Pancreas (tissue), 10 donors: Measurements from ENCODE around the gene CALB2. TPM values are rescaled to one million over a fixed set of nuclear protein-coding genes. Genes with fewer than 3 reads are reported as not detected.

Experiments used
- ATAC-seq, 4 donors: fragments of 200-7000 bp; cut with Tn5 transposase; one replicate each; pipeline versions ENCODE4 v1.8.0 to v1.9.1; 2020; ENCODE audit warnings: mild to moderate bottlenecking in 4 of 4, moderate library complexity in 4 of 4
- DNase-seq, 6 donors: peaks; one replicate each; pipeline ENCODE4 v3.0.0-alpha.2; 2020
- FAIRE-seq: peaks from 2 replicates; lab custom pipeline; 2012; peaks lifted over from hg19 to GRCh38; lab: Jason Lieb, UNC
- H3K27ac ChIP-seq, 4 donors: fragments of 200-600 bp; sonication (generic); 1 replicate in 3 of 4; 2 replicates in 1 of 4; pipeline versions ENCODE4 v1.5.0 to v1.8.0; 2020
- H3K27me3 ChIP-seq, 4 donors: fragments of 200-600 bp; one replicate each; pipeline ENCODE4 v1.8.0; 2021
- H3K36me3 ChIP-seq, 3 donors: fragments of 200-600 bp; sonication (generic) in 1 of 3; one replicate each; pipeline versions ENCODE4 v1.5.0 to v1.8.0; 2020 to 2021
- H3K4me1 ChIP-seq, 3 donors: fragments of 200-600 bp; one replicate each; pipeline ENCODE4 v1.8.0; 2021
- H3K4me3 ChIP-seq, 4 donors: fragments of 200-600 bp; sonication (generic) in 2 of 4; one replicate each; pipeline versions ENCODE4 v1.5.0 to v1.8.0; 2020 to 2021
- H3K9me3 ChIP-seq, 4 donors: fragments of 200-600 bp; one replicate each; pipeline ENCODE4 v1.8.0; 2021
- CTCF ChIP-seq, 4 donors: fragments of 200-600 bp; sonication (generic) in 3 of 4; IDR thresholded peaks; one replicate each; pipeline versions ENCODE4 v1.5.0 to v1.8.0; 2021; ENCODE audit warnings: antibody characterized with exemption in 4 of 4
- WGBS, 2 donors: extraction: QIAGEN DNeasy Blood & Tissue Kit; methylation state at CpG; one replicate each; pipeline ENCODE4 v1.1.7; 2013; 5-methylcytosine and 5-hydroxymethylcytosine counted together
- intact Hi-C, 3 donors: fragments of 100-400 bp; cut with DNase I; formaldehyde crosslinking; loops; one replicate each; pipeline versions ENCODE4 v1.11.1 to v1.14.2; 2022
- polyA plus RNA-seq, 2 donors: library from polyadenylated mRNA; stranded (reverse); fragments of 200-250 nt; gene quantifications; one replicate each; pipeline ENCODE4 v1.2.3, GENCODE V29; 2013
- total RNA-seq, 6 donors: library from RNA; stranded (reverse); fragmentation: NEBNext Ultra II Directional in 4 of 6; extraction: Animal tissue kit (Norgen Biotek cat#: 25700) in 4 of 6; gene quantifications; one replicate each; pipeline versions ENCODE4 v1.2.1 to v1.2.4, GENCODE V29; 2021 to 2023
- donor health status: healthy with polysubstance abuse.
- donor health status: DM: no; HTN: no; CAD: no; lungs with moderate emphysema.
- donor health status: DM: no; HTN: no; CAD: no.
- donor health status: control.
- donor health status: control.
- donor health status: Bipolar disorder and iron deficiency.
- donor health status: DM: yes; HTN: yes; CAD: no.
- donor health status: DM: no; HTN: no; CAD: no.
- donor health status: DM: no; HTN: no; CAD: no.
- donor health status: DM: yes; HTN: yes; CAD: no.

CALB2 gene
- total and polyA plus RNA-seq, 8 donors = 0.13 to 2.5 (median 0.34) TPM

- no peak overlapping the region for H3K27ac ChIP-seq
- H3K4me1 ChIP-seq = no peaks in the 10 kb centered on the region
- H3K36me3 ChIP-seq = no peaks in the 10 kb centered on the region
- FAIRE-seq = no peak
- no peak for TF ChIP-seq CTCF (IDR thresholded peaks at IDR 0.05)
- no peaks in the 10 kb centered on the region for H3K27me3 ChIP-seq
- no peaks in the 10 kb centered on the region for H3K9me3 ChIP-seq
- intact Hi-C loops = no loop called here
- ATAC-seq = no peak
- no peak overlapping the region for H3K4me3 ChIP-seq
- WGBS, 2 donors = 69 to 74% methylated on average over 5 of the region's 5 CpGs
- no peak for DNase-seq
Measured at GRCh38 chr16:71376465-71377157, 18.1 kb downstream of the CALB2 start.

GRCh38 chr16:71379711-71380110 is 21.2 kb downstream of the CALB2 start:
- H3K27me3 ChIP-seq = no peaks in the 10 kb centered on the region

GRCh38 chr16:71380831-71381230 is 22.3 kb downstream of the CALB2 start:
- DNase-seq (no peak), ATAC-seq (no peak), FAIRE-seq (no peak)
- H3K27ac ChIP-seq = no peak overlapping the region
- H3K9me3 ChIP-seq = no peaks in the 10 kb centered on the region
- no peaks in the 10 kb centered on the region for H3K4me1 ChIP-seq
- no peak overlapping the region for H3K4me3 ChIP-seq
- no peak for TF ChIP-seq CTCF (IDR thresholded peaks at IDR 0.05)
- no peaks in the 10 kb centered on the region for H3K36me3 ChIP-seq
- WGBS, 2 donors = 44 to 72% methylated on average over 6 of the region's 6 CpGs
- intact Hi-C loops = no loop called here
- no peaks in the 10 kb centered on the region for H3K27me3 ChIP-seq

More at GRCh38 chr16:71379711-71380110, 21.2 kb downstream of the CALB2 start:
- intact Hi-C loops = no loop called here
- H3K4me3 ChIP-seq = no peak overlapping the region
- no peak for FAIRE-seq
- no peak for ATAC-seq
- H3K4me1 ChIP-seq = no peaks in the 10 kb centered on the region
- 88 to 100% methylated on average over 1 of the region's 1 CpG for WGBS, 2 donors
- H3K27ac ChIP-seq = no peak overlapping the region
- H3K36me3 ChIP-seq = no peaks in the 10 kb centered on the region
- TF ChIP-seq CTCF (IDR thresholded peaks at IDR 0.05) = no peak
- no peak for DNase-seq
- H3K9me3 ChIP-seq = no peaks in the 10 kb centered on the region

- WGBS, 2 donors = 68 to 73% methylated on average over 11 of the region's 11 CpGs
- TF ChIP-seq CTCF (IDR thresholded peaks at IDR 0.05) = no peak
- intact Hi-C loops = no loop called here
- Histone ChIP-seq H3K9me3 (no peaks in the 10 kb centered on the region), H3K27me3 (no peaks in the 10 kb centered on the region), H3K27ac (no peak overlapping the region), H3K4me3 (no peak overlapping the region), H3K36me3 (no peaks in the 10 kb centered on the region), H3K4me1 (peaks cover 0 to 8% (median 0%) of the 10 kb centered on the region in 3 donors)
- DNase-seq = no peak
- FAIRE-seq = no peak
- ATAC-seq = no peak
Measured at GRCh38 chr16:71383054-71383773, 24.7 kb downstream of the CALB2 start.
